Jurkat, Clone E6-1 (cell line): ENCODE data around the gene BASP1.

ENCODE experiments used
- DNase-seq: peaks from one replicate; pipeline ENCODE4 v3.0.0-alpha.2; 2011; ENCODE audit warnings: low read depth, low spot score
- H3K4me3 ChIP-seq: 2 replicates; pipeline ENCODE4 v1.5.1; 2011; ENCODE audit warnings: mild to moderate bottlenecking, low read length, control low read depth, moderate library complexity

Gene BASP1

GRCh38 chr5:17219992-17220391 is 2.6 kb downstream of the BASP1 start:
- no peak for DNase-seq
- no peak overlapping the region for H3K4me3 ChIP-seq

GRCh38 chr5:17220469-17220868 is 3.0 kb downstream of the BASP1 start:
- no peak overlapping the region for H3K4me3 ChIP-seq
- DNase-seq, result no peak

GRCh38 chr5:17221843-17222636 is 4.6 kb downstream of the BASP1 start:
- no peak overlapping the region for H3K4me3 ChIP-seq

GRCh38 chr5:17222664-17223063 is 5.2 kb downstream of the BASP1 start:
- H3K4me3 ChIP-seq, result no peak overlapping the region
- DNase-seq, result no peak

More at GRCh38 chr5:17221843-17222636, 4.6 kb downstream of the BASP1 start:
- no peak for DNase-seq

- H3K4me3 ChIP-seq, result no peak overlapping the region
- DNase-seq, result no peak
Observed at GRCh38 chr5:17223367-17224185, 6.1 kb downstream of the BASP1 start.

GRCh38 chr5:17224858-17225511 is 7.6 kb downstream of the BASP1 start:
- no peak for DNase-seq
- H3K4me3 ChIP-seq, result no peak overlapping the region

- no peak overlapping the region for H3K4me3 ChIP-seq
- DNase-seq, result no peak
Observed at GRCh38 chr5:17225520-17225919, 8.1 kb downstream of the BASP1 start.

- no peak overlapping the region for H3K4me3 ChIP-seq
- DNase-seq, result no peak
Observed at GRCh38 chr5:17227868-17228267, 10.4 kb downstream of the BASP1 start.

GRCh38 chr5:17228821-17229291 is 11.4 kb downstream of the BASP1 start:
- no peak overlapping the region for H3K4me3 ChIP-seq
- DNase-seq, result no peak

GRCh38 chr5:17229313-17229712 is 11.9 kb downstream of the BASP1 start:
- no peak for DNase-seq
- H3K4me3 ChIP-seq, result no peak overlapping the region

- H3K4me3 ChIP-seq, result no peak overlapping the region
- no peak for DNase-seq
Observed at GRCh38 chr5:17230191-17230590, 12.8 kb downstream of the BASP1 start.

- DNase-seq, result no peak
- no peak overlapping the region for H3K4me3 ChIP-seq
Observed at GRCh38 chr5:17230808-17231525, 13.5 kb downstream of the BASP1 start.

GRCh38 chr5:17232405-17232804 is 15.0 kb downstream of the BASP1 start:
- DNase-seq, result no peak
- H3K4me3 ChIP-seq, result no peak overlapping the region

GRCh38 chr5:17233488-17233887 is 16.1 kb downstream of the BASP1 start:
- no peak overlapping the region for H3K4me3 ChIP-seq
- no peak for DNase-seq

- no peak for DNase-seq
- H3K4me3 ChIP-seq, result no peak overlapping the region
Observed at GRCh38 chr5:17234374-17234773, 16.9 kb downstream of the BASP1 start.

- DNase-seq, result no peak
- no peak overlapping the region for H3K4me3 ChIP-seq
Observed at GRCh38 chr5:17235731-17236330, 18.4 kb downstream of the BASP1 start.

- no peak for DNase-seq
- no peak overlapping the region for H3K4me3 ChIP-seq
Observed at GRCh38 chr5:17238521-17239041, 21.1 kb downstream of the BASP1 start.

GRCh38 chr5:17239953-17240352 is 22.5 kb downstream of the BASP1 start:
- no peak overlapping the region for H3K4me3 ChIP-seq

GRCh38 chr5:17240487-17240886 is 23.1 kb downstream of the BASP1 start:
- no peak for DNase-seq
- no peak overlapping the region for H3K4me3 ChIP-seq

More at GRCh38 chr5:17239953-17240352, 22.5 kb downstream of the BASP1 start:
- DNase-seq, result no peak
